GM12874 (cell line): ENCODE results near the gene LRMDA.

Experiments used
- CTCF ChIP-seq: IDR thresholded peaks from 2 replicates; pipeline ENCODE4 v1.5.1; 2011; ENCODE audit warnings: low read depth, mild to moderate bottlenecking, control low read depth, low read length, moderate library complexity; ENCODE audit not compliant: insufficient read depth

LRMDA gene

GRCh38 chr10:75430000-75430763 lies 1.2 kb upstream of the LRMDA start:
- TF ChIP-seq CTCF: no peak

- TF ChIP-seq CTCF: no peak
Observed at GRCh38 chr10:75432176-75432575, 752 bp downstream of the LRMDA start.

- no peak for TF ChIP-seq CTCF
Observed at GRCh38 chr10:75432763-75433162, 1.3 kb downstream of the LRMDA start.

- no peak for TF ChIP-seq CTCF
Observed at GRCh38 chr10:75433216-75433615, 1.8 kb downstream of the LRMDA start.

GRCh38 chr10:75434291-75434690 lies 2.9 kb downstream of the LRMDA start:
- no peak for TF ChIP-seq CTCF

- TF ChIP-seq CTCF: no peak
Observed at GRCh38 chr10:75435291-75435690, 3.9 kb downstream of the LRMDA start.

GRCh38 chr10:75436896-75437295 lies 5.5 kb downstream of the LRMDA start:
- TF ChIP-seq CTCF: no peak
